ENCODE measurements around the gene PCP4L1. TPM values are rescaled to one million over a fixed set of nuclear protein-coding genes. Genes with fewer than 3 reads are reported as not detected.
"Not testable (repeated sequence)": the region's sequence is repeated elsewhere in the genome, so short reads cannot be mapped to it uniquely, and the experiment has no call there.

Gene PCP4L1
- total RNA-seq, 2 donors from 2014 or later = 0.34 to 0.62 TPM

GRCh38 chr1:161304927-161305866 is 46.7 kb downstream of the PCP4L1 start:
- DNase-seq (no peak), ATAC-seq (peak; percentile 3 to 7)
- intact Hi-C loops (cut with DNase I) = no loop called here

DNA sequence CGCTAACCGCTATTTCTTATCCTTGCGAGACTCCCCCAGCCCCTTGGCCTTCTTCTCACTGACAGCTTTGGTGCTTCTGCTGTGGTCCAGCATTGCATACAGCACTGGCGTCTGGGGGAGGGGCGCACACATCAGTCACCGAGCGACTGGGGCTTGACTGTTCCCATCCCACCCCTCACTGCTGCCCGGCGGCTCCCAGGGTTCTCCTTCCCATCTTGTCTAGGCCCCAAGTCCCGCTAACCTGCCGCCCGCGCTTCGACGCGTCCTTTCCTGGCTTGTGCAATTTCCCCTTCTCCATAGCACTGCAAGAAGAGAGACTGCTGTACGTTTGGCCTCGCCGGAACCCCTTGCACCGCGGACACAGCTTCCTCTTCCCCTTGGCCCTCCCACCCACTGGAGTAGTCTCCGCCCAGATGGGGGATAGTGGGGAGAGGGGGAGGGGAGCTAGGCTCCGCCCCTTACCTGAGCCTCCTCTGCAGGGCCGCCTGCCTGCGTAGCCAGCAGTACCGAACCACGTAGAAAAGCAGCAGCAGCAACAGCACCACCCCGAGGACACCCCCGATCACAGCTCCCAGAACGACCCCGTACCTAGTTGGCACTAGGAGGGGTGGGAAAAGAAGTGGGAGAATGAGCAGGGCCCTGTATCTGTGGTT is 47.4 kb downstream of the PCP4L1 start:
- DNase-seq (peak; percentile 85), ATAC-seq (peak; percentile 91 to 98)
- intact Hi-C loops (cut with DNase I) = no loop called here

DNA sequence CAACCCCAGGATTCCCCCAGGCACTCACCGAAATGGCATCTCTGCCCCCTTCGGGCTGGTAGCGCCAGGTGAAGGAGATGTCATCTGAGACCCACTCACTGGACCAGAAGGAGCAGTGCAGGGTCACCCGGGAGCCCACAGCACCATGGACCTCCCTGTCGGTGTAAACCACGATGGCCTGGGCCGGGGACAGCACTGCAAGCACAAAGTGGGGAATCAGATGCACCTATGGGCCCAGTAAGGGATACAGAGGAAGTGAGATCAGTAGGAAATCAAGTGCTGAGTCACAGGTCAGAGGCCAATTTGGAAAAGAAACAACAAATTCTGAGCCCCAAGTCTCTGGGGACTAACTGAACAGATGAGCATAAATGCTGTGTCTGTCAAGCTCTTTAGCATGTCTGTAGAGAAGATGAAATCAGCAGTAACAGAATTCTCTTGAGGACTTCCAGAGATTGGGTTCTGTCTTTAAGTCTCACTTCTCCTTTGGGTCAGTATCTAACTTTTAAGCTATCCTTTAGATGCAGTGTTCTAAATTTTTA is 48.8 kb downstream of the PCP4L1 start:
- intact Hi-C loops (cut with DNase I) = no loop called here
- DNase-seq (no peak), ATAC-seq (peak in 1 of 2 donors; percentile 11)

DNA sequence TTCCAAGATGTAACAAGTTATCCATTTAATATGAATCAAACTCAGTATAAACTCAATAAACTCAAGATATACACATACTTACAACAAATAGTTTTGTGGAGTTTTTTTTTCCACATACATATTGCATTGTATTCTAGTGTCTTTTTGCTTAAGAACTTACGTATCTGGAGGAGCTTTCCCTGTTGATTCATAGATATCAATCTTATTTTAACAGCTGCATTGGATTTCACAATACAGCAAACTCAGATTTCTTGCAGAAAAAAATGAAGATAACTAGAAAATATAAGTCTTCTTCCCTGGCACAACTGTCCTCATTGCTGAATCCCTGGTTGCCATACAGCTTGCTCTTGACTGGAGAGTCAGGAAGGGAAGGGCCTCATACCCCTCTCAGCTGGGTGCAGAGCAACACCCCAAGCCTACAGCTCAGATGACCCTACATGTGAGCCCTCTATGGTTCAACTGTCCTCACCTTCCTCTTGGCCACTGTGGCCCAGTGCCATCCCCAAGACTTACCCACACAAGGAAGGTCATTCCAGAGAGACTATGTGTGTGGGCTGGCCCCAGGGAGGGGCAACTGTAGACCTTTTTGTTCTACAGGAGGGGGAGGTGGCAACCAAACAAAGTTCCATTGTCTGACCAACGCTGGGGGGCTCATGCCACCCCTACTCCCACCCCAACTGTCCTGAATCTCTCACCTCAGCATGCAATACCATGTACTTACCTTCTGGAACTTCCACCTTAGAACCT is 49.5 kb downstream of the PCP4L1 start:
- intact Hi-C loops (cut with DNase I) = no loop called here
- no peak for ATAC-seq
- no peak for DNase-seq

- no peak for ATAC-seq
- DNase-seq = no peak
- intact Hi-C loops (cut with DNase I) = loop anchor here in 1 of 2 donors (5.0 to 10.0 kb wide), 2 partner anchors 65 to 88 kb away; partner anchors contain the start of gene APOA2
Measured at GRCh38 chr1:161309868-161310267, 51.3 kb downstream of the PCP4L1 start, which contains the start of gene MPZ. MPZ (minus strand) TSS chr1:161309968; CDS start chr1:161309905, 63 bp downstream.

GRCh38 chr1:161311595-161312181 is 53.1 kb downstream of the PCP4L1 start:
- ATAC-seq = no peak
- intact Hi-C loops (cut with DNase I) = loop anchor here in 1 of 2 donors (5.0 to 10.0 kb wide), 2 partner anchors 63 to 89 kb away; partner anchors contain the start of gene APOA2
- no peak for DNase-seq

DNA sequence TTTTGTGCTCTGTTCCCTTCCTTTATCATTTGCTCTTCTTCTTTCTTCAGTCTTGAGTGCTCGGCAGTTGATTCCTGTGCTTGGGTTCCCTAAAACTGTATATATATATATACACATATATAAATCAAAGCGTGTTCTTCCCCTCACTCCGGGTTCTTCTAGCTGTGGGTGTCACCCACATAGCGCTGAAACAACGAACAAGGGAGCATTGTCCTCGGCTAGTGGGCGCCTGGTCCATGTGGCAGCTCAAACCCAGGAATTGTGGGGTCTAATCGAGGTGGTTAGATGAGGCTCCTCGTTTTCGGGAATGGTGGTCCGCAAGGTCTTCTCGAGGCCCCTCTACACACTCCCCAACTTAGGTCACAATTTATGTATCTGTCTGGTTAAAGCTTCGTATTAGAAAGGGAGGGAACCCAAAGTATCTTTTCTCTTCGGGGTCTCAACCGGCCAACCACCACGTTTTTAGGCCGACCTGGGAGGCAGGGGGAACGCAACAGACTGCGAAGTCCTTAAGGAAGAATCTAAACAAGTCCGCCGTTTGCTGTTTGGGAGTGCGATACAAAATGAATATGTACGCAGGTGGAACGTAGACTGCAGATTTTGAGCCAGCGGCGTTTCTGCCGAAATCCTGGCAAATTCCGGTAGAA is 55.1 kb downstream of the PCP4L1 start:
- DNase-seq = no peak
- peak; percentile 16 to 17 for ATAC-seq
- intact Hi-C loops (cut with DNase I) = loop anchor here in 1 of 2 donors (5.0 to 10.0 kb wide), 2 partner anchors 61 to 91 kb away; partner anchors contain the start of gene APOA2

DNA sequence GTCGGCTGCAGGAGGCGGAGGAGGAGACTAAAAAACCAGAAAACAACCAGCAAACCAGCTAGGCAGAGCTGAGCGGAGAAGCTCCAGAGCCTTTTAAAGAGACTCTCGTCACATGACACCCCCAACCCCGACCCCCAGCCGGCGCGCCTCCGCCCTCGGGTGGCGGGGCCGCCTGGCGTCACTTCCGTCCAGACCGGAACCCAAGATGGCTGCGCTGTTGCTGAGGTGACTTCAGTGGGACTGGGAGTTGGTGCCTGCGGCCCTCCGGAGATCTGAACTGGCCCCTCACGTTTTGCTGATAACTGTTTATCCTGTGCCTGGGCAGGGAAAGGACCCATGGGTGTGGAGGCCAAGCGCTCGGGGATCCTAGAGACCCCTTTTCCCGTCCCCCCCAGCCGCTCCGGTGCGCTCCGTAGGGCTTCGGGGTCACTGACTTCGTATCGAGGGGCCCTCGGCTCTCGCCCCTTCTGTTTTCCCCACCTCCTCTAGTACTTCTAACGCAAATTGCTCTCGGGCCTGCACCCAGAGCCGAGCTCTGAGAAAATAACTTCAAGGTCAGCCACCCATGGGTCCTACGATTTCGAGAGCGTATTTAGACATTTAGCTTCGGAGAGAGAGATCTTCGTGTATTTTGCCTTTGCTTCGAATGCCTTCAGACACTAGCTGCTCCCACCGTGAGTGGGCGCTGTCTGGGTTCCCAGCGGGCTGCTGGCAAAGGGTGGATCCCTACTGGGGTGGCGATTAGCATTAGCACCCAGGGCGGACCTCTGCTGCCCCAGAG is 55.8 kb downstream of the PCP4L1 start, which contains the start of gene SDHC:
TSS of gene SDHC (plus strand) at position 181 of the 781 bp plus-strand sequence. CDS start at position 206, 25 bp downstream.
- DNase-seq (peak; percentile 93), ATAC-seq (peak; percentile 99 to 100)
- intact Hi-C loops (cut with DNase I) = loop anchor here in 1 of 2 donors (5.0 to 10.0 kb wide), 2 partner anchors 60 to 92 kb away; partner anchors contain the start of gene APOA2

- intact Hi-C loops (cut with DNase I) = loop anchor here in 1 of 2 donors (10.0 kb wide), 1 partner anchor 59 kb away; no protein-coding TSS in a partner anchor
- ATAC-seq, DNase-seq: not testable (repeated sequence)
Measured at GRCh38 chr1:161315841-161316674, 57.5 kb downstream of the PCP4L1 start.

DNA sequence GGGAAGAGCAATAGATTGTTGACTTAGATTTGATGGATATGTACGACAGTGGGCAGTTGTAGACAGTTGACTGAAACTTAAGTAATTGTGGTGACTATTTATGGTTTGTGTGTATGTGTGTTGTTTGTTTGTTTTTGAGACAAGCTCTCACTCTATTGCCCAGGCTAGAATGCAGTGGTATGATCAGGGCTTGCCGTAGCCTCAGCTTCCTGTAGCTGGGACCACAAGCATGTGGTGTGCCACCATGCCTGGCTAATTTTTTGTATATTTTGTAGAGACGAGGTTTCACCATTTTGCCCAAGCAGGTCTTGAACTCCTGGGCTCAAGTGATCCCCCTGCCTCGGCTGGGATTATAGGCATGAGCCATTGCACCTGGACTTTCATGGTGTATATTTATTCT is 65.5 kb downstream of the PCP4L1 start:
- no peak for DNase-seq
- intact Hi-C loops (cut with DNase I) = no loop called here
- ATAC-seq = no peak

GRCh38 chr1:161330346-161330745 is 71.8 kb downstream of the PCP4L1 start:
- ATAC-seq (no peak), DNase-seq (no peak)
- intact Hi-C loops (cut with DNase I) = no loop called here

GRCh38 chr1:161333166-161333565 is 74.6 kb downstream of the PCP4L1 start:
- ATAC-seq (no peak), DNase-seq (no peak)

More at GRCh38 chr1:161333166-161333565, 74.6 kb downstream of the PCP4L1 start:
- intact Hi-C loops (cut with DNase I) = no loop called here
